ENCODE data around the gene DDB1. TPM values are rescaled to one million over a fixed set of nuclear protein-coding genes. Genes with fewer than 3 reads are reported as not detected.

Gene DDB1
- total RNA-seq, 4 donors from 2014 or later = 87.9 to 231 (median 155) TPM

DNA sequence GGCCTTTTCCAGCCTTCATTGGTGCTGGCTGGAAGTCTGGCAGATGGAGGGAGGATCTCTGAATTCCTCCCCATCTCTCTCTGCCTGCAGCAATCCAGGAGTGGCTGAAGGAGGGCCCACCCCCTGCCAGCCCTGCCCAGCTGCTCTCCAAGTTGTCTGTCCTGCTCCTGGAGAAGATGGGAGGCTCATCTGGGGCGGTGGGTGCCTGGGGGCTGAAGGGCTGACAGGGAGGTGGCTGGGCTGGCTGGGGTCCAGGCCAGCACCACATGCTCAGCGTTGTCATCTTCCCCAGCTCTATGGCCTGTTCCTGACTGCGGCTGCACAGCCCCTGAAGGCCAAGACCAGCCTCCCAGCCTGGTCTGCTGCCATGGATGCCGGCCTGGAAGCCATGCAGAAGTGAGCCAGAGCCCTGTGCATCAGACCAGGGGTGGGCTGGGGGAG is 12.3 kb upstream of the DDB1 start:
- peak overlapping the region; percentile 40 to 56 for H3K27ac ChIP-seq
- H3K4me1 ChIP-seq = no peaks in the 10 kb centered on the region
- intact Hi-C loops (cut with DNase I; ENCODE audit: low total_unique reads) = no loop called here
- no peaks in the 10 kb centered on the region for H3K27me3 ChIP-seq
- no peak for DNase-seq
- H3K36me3 ChIP-seq = no peaks in the 10 kb centered on the region
- TF ChIP-seq POLR2A (IDR thresholded peaks at IDR 0.05) (no peak), CTCF (IDR thresholded peaks at IDR 0.05) (no peak)
- H3K4me3 ChIP-seq = no peak overlapping the region
- no peaks in the 10 kb centered on the region for H3K9me3 ChIP-seq

- Histone ChIP-seq H3K36me3 (no peaks in the 10 kb centered on the region), H3K27ac (no peak overlapping the region), H3K27me3 (no peaks in the 10 kb centered on the region), H3K4me1 (no peaks in the 10 kb centered on the region), H3K4me3 (no peak overlapping the region), H3K9me3 (no peaks in the 10 kb centered on the region)
- intact Hi-C loops (cut with DNase I; ENCODE audit: low total_unique reads) = no loop called here
- no peak for TF ChIP-seq CTCF (IDR thresholded peaks at IDR 0.05)
- TF ChIP-seq POLR2A (IDR thresholded peaks at IDR 0.05) = no peak
- no peak for DNase-seq
These were observed 11.2 kb upstream of the DDB1 start for GRCh38 chr11:61343792-61344745.

GRCh38 chr11:61342207-61342803 is 9.4 kb upstream of the DDB1 start:
- DNase-seq = no peak
- Histone ChIP-seq H3K4me3 (no peak overlapping the region), H3K27ac (no peak overlapping the region), H3K9me3 (no peaks in the 10 kb centered on the region), H3K27me3 (no peaks in the 10 kb centered on the region), H3K36me3 (no peaks in the 10 kb centered on the region), H3K4me1 (no peaks in the 10 kb centered on the region)
- TF ChIP-seq POLR2A (IDR thresholded peaks at IDR 0.05) = no peak
- TF ChIP-seq CTCF (IDR thresholded peaks at IDR 0.05) = no peak
- intact Hi-C loops (cut with DNase I; ENCODE audit: low total_unique reads) = no loop called here

DNA sequence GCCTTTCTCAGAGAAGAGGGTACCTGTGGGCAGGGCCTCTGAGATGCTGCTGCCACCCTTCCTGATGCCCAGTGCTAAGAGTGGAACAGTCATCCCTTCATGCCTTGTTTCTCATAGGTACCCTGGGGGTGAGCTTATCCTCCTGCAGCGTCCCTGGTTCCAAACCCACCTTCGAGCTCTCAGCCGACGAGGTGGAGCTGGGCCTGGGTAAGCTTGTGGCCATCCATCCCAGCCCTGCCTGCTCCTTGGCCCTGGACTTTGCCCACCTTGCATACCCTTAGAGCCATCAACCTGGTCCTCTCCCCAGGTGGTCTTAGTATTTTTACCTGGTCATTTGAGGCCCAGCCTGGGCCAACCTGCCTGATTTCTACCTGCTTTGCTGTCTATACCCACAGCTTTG is 8.8 kb upstream of the DDB1 start:
- Histone ChIP-seq H3K27me3 (no peaks in the 10 kb centered on the region), H3K27ac (no peak overlapping the region), H3K9me3 (no peaks in the 10 kb centered on the region), H3K4me3 (no peak overlapping the region), H3K36me3 (no peaks in the 10 kb centered on the region), H3K4me1 (no peaks in the 10 kb centered on the region)
- no peak for DNase-seq
- intact Hi-C loops (cut with DNase I; ENCODE audit: low total_unique reads) = no loop called here
- TF ChIP-seq POLR2A (IDR thresholded peaks at IDR 0.05) (no peak), CTCF (IDR thresholded peaks at IDR 0.05) (no peak)

DNA sequence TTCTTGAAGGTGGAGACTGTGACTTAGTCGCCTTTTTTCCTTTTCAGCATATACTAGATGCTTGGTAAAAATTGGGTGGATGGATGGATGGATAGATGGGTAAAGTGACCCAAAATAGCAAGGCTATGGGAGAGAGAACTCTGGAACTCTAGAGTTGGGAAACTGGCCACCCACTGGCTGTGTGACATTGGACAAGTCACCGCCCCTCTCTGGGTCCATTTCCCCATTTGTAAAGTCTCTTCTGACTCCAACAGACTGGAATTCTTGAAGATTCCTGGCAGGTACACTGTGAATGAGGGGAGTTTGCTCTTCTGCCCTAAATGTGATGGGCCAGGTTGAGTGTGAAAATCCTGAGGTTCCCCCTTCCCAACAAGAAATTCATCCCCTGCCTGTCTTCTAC is 8.1 kb upstream of the DDB1 start:
- Histone ChIP-seq H3K4me3 (no peak overlapping the region), H3K27ac (no peak overlapping the region), H3K36me3 (no peaks in the 10 kb centered on the region), H3K27me3 (no peaks in the 10 kb centered on the region), H3K4me1 (peaks cover 0 to 2% of the 10 kb centered on the region in 2 donors), H3K9me3 (no peaks in the 10 kb centered on the region)
- TF ChIP-seq POLR2A (IDR thresholded peaks at IDR 0.05) (no peak), CTCF (IDR thresholded peaks at IDR 0.05) (no peak)
- DNase-seq = no peak
- intact Hi-C loops (cut with DNase I; ENCODE audit: low total_unique reads) = no loop called here
